GM12874 (cell line): ENCODE data around the gene GGT6.

Experiments
- CTCF ChIP-seq: IDR thresholded peaks from 2 replicates; pipeline ENCODE4 v1.5.1; 2011; ENCODE audit warnings: low read depth, mild to moderate bottlenecking, control low read depth, low read length, moderate library complexity; ENCODE audit not compliant: insufficient read depth

The GGT6 gene

GRCh38 chr17:4565209-4566141 is 5.1 kb upstream of the GGT6 start:
- TF ChIP-seq CTCF = peak; percentile 82

- no peak for TF ChIP-seq CTCF
Measured at GRCh38 chr17:4562015-4562969, 1.9 kb upstream of the GGT6 start.

- no peak for TF ChIP-seq CTCF
Measured at GRCh38 chr17:4560837-4561256, 470 bp upstream of the GGT6 start.

- no peak for TF ChIP-seq CTCF
Measured at GRCh38 chr17:4559966-4560365, 411 bp downstream of the GGT6 start.

- TF ChIP-seq CTCF = no peak
Measured at GRCh38 chr17:4559139-4559791, 1.1 kb downstream of the GGT6 start.

- TF ChIP-seq CTCF = no peak
Measured at GRCh38 chr17:4558347-4558971, 1.9 kb downstream of the GGT6 start.
